Nephron (organoid): ENCODE data around the gene CELF2.

Source experiments
- H3K27ac Mint-ChIP-seq, 3 experiments: 2 replicates each; pipeline ENCODE4 v1.8.0; 2020; ENCODE audit warnings: mixed read lengths in 3 of 3, mild to moderate bottlenecking in 2 of 3, moderate library complexity in 1 of 3
- H3K27me3 Mint-ChIP-seq: 2 replicates; pipeline ENCODE4 v1.8.0; 2021; ENCODE audit warnings: low read depth, mild to moderate bottlenecking, moderate library complexity, mixed read lengths
- H3K36me3 Mint-ChIP-seq: 2 replicates; pipeline ENCODE4 v1.8.0; 2020; ENCODE audit warnings: low read depth, mixed read lengths
- H3K4me1 Mint-ChIP-seq: 2 replicates; pipeline ENCODE4 v1.8.0; 2020; ENCODE audit warnings: mixed read lengths
- H3K4me3 Mint-ChIP-seq, 3 experiments: 2 replicates each; pipeline ENCODE4 v1.8.0; 2020; ENCODE audit warnings: mild to moderate bottlenecking in 3 of 3, mixed read lengths in 3 of 3, moderate library complexity in 2 of 3
- H3K9me3 Mint-ChIP-seq: 2 replicates; pipeline ENCODE4 v1.8.0; 2020; ENCODE audit warnings: mixed read lengths
- TF ChIP-seq, protein P1 (sequence below), 3 experiments: fragments of 200-600 bp; sonication (generic); IDR thresholded peaks; one replicate each; pipeline ENCODE4 v1.5.0; 2021; ENCODE audit warnings: antibody characterized with exemption in 3 of 3; ENCODE audit not compliant: unreplicated experiment in 3 of 3

The CELF2 gene

GRCh38 chr10:11162828-11163599 is 145.3 kb downstream of the CELF2 start:
- H3K27ac Mint-ChIP-seq = no peak overlapping the region
- peaks cover 9% of the 10 kb centered on the region for H3K9me3 Mint-ChIP-seq

DNA sequence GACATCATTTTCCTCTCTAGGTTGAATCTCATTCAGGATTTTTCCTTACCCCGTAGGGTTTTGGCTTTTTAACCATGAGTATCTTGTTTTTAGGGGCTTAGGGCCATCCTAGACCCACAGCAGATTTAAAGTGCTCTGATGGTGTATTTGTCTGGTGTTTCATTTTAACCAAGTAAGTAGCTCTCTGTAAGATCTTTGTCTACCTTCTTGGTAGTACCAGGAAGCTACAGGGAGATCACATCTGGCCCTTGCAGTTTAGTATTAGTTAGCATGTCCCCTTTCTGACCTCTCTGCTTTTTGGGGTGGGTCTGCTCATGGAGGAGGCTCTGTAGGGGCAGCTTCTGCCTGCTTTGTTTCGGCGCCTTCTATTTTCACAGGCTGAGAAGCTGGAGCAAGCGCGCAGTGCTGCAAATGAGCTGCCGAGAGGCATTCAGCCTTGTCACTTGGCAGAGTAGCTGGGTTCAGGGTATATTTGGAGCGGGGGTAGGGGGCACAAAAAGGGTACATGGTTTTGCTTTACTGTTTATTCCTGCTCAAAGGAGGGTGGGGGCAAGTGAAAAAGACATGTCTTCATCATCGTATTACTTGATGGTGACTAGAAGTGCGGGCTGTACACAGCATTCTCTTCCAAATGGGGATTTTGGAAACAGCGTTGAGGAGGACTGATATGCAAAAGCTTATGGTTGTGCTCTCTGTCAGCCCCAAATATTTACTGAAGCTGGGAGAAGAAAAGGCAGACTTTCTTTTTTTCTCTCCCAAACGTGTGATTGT is 146.3 kb downstream of the CELF2 start:
- TF ChIP-seq, protein P1, sequence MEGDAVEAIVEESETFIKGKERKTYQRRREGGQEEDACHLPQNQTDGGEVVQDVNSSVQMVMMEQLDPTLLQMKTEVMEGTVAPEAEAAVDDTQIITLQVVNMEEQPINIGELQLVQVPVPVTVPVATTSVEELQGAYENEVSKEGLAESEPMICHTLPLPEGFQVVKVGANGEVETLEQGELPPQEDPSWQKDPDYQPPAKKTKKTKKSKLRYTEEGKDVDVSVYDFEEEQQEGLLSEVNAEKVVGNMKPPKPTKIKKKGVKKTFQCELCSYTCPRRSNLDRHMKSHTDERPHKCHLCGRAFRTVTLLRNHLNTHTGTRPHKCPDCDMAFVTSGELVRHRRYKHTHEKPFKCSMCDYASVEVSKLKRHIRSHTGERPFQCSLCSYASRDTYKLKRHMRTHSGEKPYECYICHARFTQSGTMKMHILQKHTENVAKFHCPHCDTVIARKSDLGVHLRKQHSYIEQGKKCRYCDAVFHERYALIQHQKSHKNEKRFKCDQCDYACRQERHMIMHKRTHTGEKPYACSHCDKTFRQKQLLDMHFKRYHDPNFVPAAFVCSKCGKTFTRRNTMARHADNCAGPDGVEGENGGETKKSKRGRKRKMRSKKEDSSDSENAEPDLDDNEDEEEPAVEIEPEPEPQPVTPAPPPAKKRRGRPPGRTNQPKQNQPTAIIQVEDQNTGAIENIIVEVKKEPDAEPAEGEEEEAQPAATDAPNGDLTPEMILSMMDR (IDR thresholded peaks at IDR 0.05; ENCODE audit: unreplicated experiment in 3 of 3) = no peak
- H3K36me3 Mint-ChIP-seq = peaks cover 7% of the 10 kb centered on the region
- H3K27ac Mint-ChIP-seq = peak overlapping the region in 2 of 3 experiments; percentile 14 to 35
- peaks cover 9% of the 10 kb centered on the region for H3K9me3 Mint-ChIP-seq
- H3K4me3 Mint-ChIP-seq = peak overlapping the region; percentile 83 to 89 (median 83)
- H3K4me1 Mint-ChIP-seq = peaks cover 60% of the 10 kb centered on the region
- H3K27me3 Mint-ChIP-seq = peaks cover 26% of the 10 kb centered on the region

More at GRCh38 chr10:11162828-11163599, 145.3 kb downstream of the CELF2 start:
- Mint-ChIP-seq H3K36me3 (peaks cover 7% of the 10 kb centered on the region), H3K4me3 (peak overlapping the region in 2 of 3 experiments; percentile 34 to 56), H3K27me3 (peaks cover 30% of the 10 kb centered on the region), H3K4me1 (peaks cover 65% of the 10 kb centered on the region)
- TF ChIP-seq, protein P1 (IDR thresholded peaks at IDR 0.05; ENCODE audit: unreplicated experiment in 3 of 3) = no peak

DNA sequence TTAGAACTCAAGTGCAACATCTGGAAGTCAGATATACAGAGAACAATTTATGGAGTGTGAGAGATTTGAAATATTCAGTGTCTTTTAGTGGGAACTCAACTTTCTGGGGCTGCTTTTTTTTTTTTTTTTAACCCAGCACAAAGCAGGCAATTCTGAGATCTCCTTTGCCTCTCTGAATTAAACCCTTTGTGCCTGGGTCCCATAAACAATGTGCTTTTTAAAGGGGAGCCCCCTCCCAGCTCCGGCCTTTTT is 146.8 kb downstream of the CELF2 start:
- peaks cover 7% of the 10 kb centered on the region for H3K36me3 Mint-ChIP-seq
- TF ChIP-seq, protein P1 (IDR thresholded peaks at IDR 0.05; ENCODE audit: unreplicated experiment in 3 of 3) = no peak
- H3K9me3 Mint-ChIP-seq = peaks cover 9% of the 10 kb centered on the region
- peak overlapping the region; percentile 83 to 89 (median 83) for H3K4me3 Mint-ChIP-seq
- peaks cover 60% of the 10 kb centered on the region for H3K4me1 Mint-ChIP-seq
- peak overlapping the region in 2 of 3 experiments; percentile 14 to 35 for H3K27ac Mint-ChIP-seq
- peaks cover 26% of the 10 kb centered on the region for H3K27me3 Mint-ChIP-seq

DNA sequence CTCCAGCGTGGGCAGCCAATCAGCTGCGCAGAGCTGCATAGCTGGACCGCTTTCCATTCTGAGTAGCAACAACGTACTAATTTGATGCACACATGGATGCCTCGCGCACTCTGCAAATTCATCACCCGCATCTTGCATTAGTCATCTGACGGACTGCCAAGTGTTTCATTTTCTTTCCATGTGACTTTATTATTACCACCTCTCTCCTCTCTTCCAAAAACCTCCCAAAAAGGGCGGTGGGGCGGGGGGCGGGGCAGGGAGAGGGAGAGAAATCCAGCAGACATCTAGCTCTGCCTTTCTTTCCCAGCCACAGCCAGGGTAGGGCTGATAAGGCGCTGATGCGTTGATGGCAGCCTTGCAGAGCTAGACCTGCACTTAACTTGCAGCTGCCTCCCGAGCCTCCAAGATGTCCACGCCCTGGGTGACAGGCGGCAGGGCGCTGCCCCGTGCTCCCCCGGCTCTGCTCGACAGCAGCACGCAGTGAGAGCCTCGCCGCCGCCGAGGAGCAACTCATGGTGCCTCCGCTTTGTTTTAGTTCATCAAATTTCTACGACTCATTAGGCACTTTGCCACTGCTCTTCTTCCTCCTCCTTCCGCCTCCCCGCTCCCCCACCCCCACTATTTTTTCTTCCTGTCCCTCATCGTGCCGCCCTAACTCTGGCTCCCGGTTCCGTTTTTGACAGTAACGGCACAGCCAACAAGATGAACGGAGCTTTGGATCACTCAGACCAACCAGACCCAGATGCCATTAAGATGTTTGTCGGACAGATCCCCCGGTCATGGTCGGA is 147.3 kb downstream of the CELF2 start:
- Mint-ChIP-seq H3K36me3 (peaks cover 7% of the 10 kb centered on the region), H3K4me3 (peak overlapping the region; percentile 83 to 89 (median 83)), H3K27ac (peak overlapping the region in 1 of 3 experiments; percentile 35), H3K4me1 (peaks cover 56% of the 10 kb centered on the region), H3K9me3 (peaks cover 9% of the 10 kb centered on the region), H3K27me3 (peaks cover 26% of the 10 kb centered on the region)
- TF ChIP-seq, protein P1 (IDR thresholded peaks at IDR 0.05; ENCODE audit: unreplicated experiment in 3 of 3) = no peak

GRCh38 chr10:11165591-11166543 is 148.2 kb downstream of the CELF2 start:
- peak overlapping the region; percentile 83 to 90 (median 85) for H3K4me3 Mint-ChIP-seq

More at GRCh38 chr10:11165591-11166543, 148.2 kb downstream of the CELF2 start:
- TF ChIP-seq, protein P1 (IDR thresholded peaks at IDR 0.05; ENCODE audit: unreplicated experiment in 3 of 3) = peak; percentile 44 to 52 (median 51)
- H3K4me1 Mint-ChIP-seq = peaks cover 51% of the 10 kb centered on the region
- H3K27me3 Mint-ChIP-seq = peaks cover 26% of the 10 kb centered on the region
- H3K36me3 Mint-ChIP-seq = peaks cover 7% of the 10 kb centered on the region
- peaks cover 9% of the 10 kb centered on the region for H3K9me3 Mint-ChIP-seq
- H3K27ac Mint-ChIP-seq = peak overlapping the region in 2 of 3 experiments; percentile 35 to 48
